Activated CD8-positive, alpha-beta memory T cell treated with anti-CD3 and anti-CD28 coated beads for 1 hour (primary cell): ENCODE results near the gene SERPINA7.
"Not testable (repeated sequence)": the region's sequence is repeated elsewhere in the genome, so short reads cannot be mapped to it uniquely, and the experiment has no call there.

Experiments used
- DNase-seq, 2 donors: peaks; one replicate each; pipeline ENCODE4 v3.0.0-alpha.2; 2020; ENCODE audit warnings: low read depth in 1 of 2; ENCODE audit errors: extremely low read depth in 1 of 2

The SERPINA7 gene

DNA sequence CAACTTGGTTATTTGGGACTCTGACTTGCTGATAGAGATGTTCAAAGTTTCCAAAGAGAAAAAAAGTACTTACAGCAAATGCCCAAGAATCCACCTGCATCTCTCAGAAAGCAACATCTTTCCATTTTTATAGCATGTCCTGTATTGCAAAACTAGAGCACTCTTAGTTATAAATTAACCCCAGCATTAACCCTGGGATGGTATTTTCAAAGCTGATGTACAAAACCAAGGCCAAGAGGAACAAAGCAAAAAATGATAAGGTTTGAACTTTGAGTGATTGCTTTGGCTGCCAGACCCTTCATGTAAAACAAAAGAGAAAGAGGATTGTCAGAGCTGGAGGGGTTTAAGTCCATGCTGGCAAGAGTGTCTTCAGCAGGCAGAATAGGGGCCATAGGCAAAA is at the start of gene SERPINA7:
SERPINA7 (minus strand) TSS at position 103 of the 400 bp plus-strand sequence. CDS start 1,669 bp downstream, outside the sequence.
- DNase-seq = no peak

DNA sequence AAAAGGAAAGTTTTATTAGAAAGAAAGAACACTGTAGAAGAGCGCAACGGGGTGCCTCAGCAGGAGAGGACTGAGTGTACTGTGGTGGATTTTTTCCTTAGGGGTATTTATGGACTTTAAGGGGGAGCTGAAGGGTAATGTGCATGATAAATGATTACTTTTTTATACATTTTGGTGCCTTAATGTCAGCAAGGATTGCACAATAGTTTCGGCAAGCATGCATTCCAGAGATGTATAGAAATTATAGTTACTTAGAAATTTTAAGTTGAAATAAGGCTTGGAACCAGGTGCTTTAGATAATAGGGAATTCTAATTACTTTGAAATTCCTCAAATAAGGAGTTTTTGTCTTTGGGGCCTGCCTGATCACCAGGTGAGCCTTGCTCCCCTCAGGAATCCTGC is 30.5 kb upstream of the SERPINA7 start:
- no peak for DNase-seq

DNA sequence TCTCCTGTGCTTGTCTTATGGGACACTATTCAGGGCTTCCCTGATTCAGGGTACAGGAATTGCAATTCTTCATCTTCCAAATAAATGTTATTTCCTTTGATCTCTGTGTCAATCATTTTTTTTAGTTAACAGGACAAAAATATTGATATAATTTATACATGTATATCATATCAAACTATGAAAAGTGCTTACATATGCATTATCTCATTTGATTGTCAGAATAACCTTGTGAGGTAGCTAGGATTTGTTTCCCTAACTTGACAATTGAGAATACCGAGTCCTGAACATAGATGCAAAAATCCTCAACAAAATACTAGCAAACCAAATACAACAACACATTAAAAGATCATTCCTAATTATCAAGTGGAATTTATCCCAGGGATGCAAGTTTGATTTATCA is 11.5 kb upstream of the SERPINA7 start:
- no peak for DNase-seq

GRCh38 chrX:106042296-106042695 is 3.8 kb upstream of the SERPINA7 start:
- DNase-seq = no peak

DNA sequence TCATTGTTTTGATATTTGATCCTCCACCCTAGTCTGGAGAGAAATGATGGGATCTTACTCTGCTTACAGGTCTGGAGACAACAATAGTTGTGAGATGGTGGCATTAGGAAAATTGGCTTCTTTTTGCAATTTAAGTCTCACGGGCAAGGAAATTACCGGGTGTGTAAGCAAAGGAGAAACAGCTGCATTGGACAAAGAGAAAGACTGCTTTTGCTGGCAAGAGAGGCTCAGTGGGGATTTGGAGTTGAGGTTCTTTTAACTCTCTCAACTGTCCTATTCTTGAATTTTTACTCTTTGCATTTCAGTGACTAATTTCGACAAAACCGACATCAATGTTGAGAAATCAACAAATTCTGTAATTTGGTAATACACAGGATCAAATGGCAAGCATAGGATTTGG is 2.3 kb upstream of the SERPINA7 start:
- DNase-seq = no peak

DNA sequence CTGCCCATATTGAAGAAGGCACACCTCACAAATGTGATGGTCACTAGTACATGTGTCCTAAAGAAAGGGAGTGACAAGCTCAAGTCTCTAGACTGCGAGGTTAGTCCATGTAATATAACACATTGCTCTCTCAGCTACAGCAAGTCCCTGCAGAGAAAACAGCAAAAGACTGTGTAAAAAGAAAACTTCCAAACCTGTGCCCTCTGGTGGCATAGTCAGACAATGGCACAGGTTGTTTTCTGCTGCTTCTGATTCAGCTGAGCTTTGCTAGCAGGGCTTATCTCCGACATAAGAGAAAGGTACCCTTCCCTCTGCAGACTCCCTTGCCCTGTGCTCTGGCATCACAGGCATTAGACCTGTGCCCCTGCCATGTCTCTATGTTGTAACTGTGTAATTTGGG is 1.4 kb upstream of the SERPINA7 start:
- no peak for DNase-seq

DNA sequence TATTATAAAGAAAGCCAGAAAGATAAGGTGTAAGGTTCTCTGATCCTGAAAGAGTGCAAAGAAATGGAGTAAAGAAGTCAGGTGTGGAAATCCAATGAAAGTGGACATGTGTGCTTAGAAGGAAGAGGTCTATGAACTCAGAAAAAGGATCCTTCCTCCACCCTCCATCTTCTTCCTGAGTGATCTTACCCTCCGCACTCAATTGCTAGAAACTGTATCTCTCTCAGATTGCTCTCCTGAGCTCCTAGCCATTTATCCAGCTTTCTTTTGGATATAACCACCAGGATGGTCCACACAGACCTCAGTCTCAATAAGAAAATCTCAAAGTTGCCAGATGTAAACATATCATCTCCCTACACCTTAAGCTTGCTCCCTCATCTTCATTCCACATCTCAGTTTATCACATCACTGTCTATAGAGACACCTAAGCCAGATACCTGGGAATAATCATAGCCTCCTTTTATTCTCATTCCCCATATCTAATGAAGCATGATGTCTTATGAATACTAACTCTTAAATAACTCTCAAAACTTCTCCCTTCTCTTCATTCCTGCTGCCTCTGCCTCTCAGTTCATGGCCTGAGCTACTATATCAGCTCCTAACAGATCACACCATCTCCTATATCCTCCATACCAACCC is 573 bp downstream of the SERPINA7 start:
- DNase-seq = no peak

DNA sequence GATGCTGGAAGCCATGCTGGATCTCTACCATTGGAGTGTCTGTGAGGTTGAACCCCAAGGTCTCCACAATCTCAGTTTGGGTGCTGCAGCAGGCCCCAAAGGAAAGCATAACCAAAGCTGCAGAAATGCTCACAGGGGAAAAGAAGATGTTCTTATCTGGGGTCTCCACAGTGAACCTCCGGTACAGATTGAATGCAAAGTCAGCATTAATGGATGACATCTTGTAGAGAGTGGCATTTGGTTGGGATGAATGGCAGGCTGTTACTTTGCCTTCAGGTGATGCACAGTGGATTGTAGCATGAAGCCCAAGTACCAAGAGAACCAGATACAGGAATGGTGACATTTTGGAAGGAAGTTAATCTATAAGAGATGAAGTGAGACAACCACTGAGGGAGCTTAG is 1.8 kb downstream of the SERPINA7 start:
- no peak for DNase-seq

DNA sequence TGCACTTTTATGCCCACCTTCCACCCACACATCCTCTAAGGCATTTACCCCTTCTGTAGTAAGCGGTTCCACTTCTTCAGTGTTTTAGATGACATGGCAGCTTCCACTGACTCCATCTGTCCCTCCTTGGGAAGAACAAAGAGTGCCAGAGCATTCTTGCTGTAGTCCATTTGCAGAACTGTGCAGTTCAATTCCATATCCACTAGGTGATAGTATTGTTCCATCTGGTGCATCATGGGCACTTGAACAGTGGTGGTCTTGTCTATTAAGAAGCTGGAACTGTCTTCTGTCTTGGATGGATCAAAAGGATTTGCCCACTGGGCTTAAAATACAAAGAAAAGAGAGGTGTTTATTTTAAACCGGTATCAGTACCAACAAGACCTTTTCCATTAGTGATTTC is 3.5 kb downstream of the SERPINA7 start:
- no peak for DNase-seq

DNA sequence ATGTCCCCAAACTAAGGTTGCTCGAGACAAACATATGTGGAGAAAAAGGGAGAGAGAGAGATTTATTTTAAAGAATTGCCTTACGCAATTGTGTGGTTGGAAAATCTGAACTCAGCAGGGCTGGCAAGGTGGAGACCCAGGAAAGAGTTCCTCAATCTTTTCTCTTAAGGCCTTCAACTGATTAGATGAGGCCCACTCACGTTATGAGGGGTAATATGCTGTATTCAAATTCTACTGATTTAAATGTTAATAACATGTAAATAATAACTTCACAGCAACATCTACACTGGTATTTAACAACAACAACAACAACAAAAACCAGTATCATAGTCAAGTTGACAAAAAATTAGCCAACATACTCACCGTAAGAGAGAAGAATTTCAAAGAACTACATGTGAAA is 14.6 kb downstream of the SERPINA7 start:
- no peak for DNase-seq

GRCh38 chrX:106022238-106022637 is 16.3 kb downstream of the SERPINA7 start:
- DNase-seq = no peak

DNA sequence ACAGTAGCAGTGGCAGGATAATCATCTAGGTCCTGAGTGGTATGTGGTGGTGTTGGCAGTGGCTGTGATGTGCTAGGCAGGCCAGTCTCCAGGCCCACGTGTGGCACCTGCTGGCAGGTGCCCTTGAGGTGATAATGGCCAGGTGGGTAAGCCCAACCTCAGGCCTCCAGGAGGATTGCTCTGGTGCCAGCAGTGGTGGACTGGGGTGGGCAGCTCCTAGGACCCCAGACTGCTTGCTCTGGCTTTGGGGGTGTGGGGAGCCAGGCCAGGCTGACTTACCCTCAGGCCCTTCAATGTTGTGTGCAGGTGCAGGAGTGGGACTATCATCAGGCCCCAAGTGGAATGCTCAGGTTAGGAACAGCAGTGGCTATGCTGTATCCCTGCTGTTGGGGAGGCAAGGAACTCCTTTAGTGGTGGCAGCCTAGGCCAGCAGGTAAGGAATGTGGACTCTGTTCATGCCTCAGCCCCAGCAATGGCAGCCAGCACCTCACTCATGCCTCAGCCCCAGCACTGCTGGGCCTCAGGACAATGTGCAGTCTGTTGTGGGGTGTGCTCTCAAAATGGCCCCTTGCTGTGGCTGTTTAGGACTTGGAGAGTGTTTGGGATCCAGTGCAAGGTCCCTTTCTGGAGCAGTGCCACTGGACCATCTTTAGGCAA is 24.3 kb downstream of the SERPINA7 start:
- no peak for DNase-seq

DNA sequence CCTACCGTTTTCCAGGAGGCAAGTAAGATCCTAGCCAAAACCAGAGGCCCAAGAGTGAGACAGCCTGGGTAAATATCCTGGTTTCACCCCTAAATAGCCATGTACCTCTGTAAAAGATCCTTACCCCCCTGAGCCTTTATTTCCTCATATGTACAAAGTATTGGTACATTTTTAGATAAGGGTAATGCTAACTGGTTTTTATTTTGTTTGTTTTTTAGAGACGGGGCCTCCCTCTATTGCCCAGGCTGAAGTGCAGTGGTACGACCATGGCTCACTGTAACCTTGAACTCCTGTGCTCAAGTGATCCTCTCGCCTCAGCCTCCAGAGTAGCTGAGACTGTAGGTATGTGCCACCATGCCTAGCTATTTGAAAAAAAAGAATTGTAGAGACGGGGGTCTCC is 29.4 kb downstream of the SERPINA7 start:
- no peak for DNase-seq

GRCh38 chrX:106007815-106008214 is 30.7 kb downstream of the SERPINA7 start:
- no peak for DNase-seq

GRCh38 chrX:106005684-106006083 is 32.8 kb downstream of the SERPINA7 start:
- no peak for DNase-seq

- DNase-seq = not testable (repeated sequence)
These were observed 37.9 kb downstream of the SERPINA7 start for GRCh38 chrX:106000609-106001008.

- DNase-seq = no peak
These were observed 38.3 kb downstream of the SERPINA7 start for GRCh38 chrX:106000203-106000602.

GRCh38 chrX:105999294-105999693 is 39.2 kb downstream of the SERPINA7 start:
- no peak for DNase-seq

DNA sequence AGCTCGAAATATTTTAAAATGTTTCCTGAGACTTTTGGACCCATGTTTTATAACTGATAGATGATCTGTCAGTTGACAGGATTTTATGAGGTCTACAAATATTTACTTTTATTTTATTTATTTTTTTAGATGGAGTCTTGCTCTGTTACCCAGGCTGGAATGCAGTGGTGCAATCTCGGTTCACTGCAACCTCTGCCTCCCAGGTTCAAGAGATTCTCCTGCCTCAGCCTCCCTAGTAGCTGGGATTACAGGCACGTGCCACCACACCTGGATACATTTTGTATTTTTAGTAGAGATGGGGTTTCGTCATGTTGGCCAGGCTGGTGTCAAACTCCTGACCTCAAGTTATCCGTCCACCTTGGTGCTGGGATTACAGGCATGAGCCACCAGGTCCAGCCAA is 50.0 kb downstream of the SERPINA7 start:
- not testable (repeated sequence) for DNase-seq
